Measurements from ENCODE around the gene GAD1.

DNA sequence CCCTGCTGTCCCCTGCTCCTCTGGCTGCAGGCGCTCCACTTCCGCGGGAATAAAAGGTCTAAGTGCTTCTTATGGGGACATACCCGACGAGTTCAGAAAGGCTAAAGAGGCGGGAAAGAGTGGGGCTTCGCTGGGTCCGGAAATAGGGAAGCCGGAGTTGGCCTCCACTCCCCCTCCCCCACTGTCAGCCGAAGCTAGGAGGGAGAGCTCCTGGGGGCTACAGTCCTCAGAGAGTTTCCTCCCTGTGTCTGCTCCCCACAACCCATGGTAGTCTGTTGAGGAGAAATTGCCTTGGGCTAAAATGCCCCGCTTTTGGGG, 7.2 kb downstream of the GAD1 start:
- TF ChIP-seq, protein P1, sequence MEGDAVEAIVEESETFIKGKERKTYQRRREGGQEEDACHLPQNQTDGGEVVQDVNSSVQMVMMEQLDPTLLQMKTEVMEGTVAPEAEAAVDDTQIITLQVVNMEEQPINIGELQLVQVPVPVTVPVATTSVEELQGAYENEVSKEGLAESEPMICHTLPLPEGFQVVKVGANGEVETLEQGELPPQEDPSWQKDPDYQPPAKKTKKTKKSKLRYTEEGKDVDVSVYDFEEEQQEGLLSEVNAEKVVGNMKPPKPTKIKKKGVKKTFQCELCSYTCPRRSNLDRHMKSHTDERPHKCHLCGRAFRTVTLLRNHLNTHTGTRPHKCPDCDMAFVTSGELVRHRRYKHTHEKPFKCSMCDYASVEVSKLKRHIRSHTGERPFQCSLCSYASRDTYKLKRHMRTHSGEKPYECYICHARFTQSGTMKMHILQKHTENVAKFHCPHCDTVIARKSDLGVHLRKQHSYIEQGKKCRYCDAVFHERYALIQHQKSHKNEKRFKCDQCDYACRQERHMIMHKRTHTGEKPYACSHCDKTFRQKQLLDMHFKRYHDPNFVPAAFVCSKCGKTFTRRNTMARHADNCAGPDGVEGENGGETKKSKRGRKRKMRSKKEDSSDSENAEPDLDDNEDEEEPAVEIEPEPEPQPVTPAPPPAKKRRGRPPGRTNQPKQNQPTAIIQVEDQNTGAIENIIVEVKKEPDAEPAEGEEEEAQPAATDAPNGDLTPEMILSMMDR (IDR thresholded peaks at IDR 0.05): no peak
- no peak for TF ChIP-seq POLR2AphosphoS5 (IDR thresholded peaks at IDR 0.05)

All from sigmoid colon (tissue), 4 donors.